Endothelial cell of hepatic sinusoid (primary cell): ENCODE results near the gene TMEM100.

Experiments used
- in situ Hi-C: cut with HindIII; loops from 2 replicates; pipeline ENCODE4 v1.10.0; 2017; ENCODE audit warnings: low sequenced_read_pairs

Gene TMEM100

GRCh38 chr17:55746466-55746865 is 23.8 kb upstream of the TMEM100 start:
- in situ Hi-C loops, result no loop called here

DNA sequence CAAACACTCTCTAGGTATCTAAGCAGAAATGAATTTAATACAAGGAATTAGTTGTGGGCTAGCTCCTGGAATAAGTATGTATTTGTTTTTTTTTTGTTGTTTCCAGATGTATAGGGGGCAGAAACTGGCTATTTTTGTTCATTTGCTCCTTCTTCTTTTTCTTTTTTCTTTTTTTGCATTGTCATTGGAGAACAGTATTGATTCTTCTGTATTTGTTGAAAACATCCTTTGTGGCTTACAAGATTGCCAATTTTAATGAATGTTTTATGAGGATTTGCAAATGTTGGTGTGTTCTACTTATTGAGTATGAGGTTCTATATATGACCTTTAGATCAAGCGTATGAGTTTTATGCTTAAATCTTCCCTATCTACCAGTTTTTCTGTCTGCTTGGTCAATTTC is 22.6 kb upstream of the TMEM100 start:
- in situ Hi-C loops, result no loop called here

DNA sequence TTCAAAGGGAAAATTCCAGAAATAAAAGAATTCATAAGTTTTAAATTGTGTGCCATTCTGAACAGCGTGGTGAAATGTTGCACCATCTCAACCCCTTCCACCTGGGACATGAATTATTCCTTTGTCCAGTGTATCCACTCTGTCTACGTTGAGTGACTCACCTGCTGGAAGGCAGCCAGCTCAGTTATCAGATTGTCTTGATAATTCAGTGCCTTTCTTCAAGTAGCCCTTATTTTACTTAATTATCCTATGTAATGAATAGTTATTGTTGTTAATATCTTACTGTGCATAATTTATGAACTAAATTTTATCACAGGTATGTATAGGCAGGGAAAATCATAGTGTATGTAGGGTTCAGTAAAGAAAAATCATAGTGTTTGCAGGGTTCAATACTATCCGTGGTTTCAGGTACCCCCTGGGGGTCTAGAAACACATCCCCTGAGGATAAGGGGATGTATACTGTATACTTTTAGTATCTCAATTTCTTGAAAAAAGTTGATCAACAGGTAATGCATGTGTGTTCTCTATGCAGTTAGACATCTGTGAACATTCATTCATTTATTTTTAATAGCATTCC is 20.5 kb upstream of the TMEM100 start:
- in situ Hi-C loops, result no loop called here

DNA sequence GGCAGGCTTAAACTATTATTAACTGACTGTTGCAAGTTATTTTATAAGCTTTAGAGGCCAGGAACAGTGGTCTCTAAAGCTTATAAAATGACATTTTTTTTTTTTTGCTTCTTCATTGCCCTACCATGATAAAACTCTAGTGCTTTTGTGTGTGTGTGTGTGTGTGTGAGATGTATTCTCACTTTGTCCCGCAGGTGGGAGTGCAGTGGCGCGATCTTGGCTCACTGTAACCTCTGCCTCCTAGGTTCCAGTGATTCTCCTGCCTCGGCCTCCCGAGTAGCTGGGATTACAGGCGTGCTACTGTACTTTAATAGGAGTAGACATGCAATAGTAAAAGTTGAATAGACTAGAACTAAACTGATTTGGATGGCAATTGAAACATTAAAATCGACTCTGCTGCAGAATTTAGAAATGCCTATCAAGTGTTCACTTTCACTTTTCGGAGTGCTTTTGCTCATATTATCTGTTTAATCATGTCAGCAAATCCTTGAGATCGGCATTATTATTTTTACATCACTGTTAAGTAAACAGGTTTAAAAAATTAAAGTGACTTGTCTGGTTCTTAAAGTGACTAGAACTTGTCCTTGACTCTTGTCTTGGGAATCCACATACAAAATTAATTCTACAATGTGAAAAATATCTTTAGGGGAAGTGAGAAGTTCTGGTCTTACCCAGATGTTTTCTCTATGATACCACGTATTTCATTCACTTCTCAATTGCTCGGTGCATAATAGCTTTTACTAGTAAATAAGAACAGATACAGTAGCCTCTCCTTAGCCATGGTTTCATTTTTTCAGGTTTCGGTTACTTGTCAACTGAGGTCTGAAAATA is 19.8 kb upstream of the TMEM100 start:
- in situ Hi-C loops, result no loop called here

- in situ Hi-C loops, result no loop called here
Observed at GRCh38 chr17:55741356-55741700, 18.7 kb upstream of the TMEM100 start.

DNA sequence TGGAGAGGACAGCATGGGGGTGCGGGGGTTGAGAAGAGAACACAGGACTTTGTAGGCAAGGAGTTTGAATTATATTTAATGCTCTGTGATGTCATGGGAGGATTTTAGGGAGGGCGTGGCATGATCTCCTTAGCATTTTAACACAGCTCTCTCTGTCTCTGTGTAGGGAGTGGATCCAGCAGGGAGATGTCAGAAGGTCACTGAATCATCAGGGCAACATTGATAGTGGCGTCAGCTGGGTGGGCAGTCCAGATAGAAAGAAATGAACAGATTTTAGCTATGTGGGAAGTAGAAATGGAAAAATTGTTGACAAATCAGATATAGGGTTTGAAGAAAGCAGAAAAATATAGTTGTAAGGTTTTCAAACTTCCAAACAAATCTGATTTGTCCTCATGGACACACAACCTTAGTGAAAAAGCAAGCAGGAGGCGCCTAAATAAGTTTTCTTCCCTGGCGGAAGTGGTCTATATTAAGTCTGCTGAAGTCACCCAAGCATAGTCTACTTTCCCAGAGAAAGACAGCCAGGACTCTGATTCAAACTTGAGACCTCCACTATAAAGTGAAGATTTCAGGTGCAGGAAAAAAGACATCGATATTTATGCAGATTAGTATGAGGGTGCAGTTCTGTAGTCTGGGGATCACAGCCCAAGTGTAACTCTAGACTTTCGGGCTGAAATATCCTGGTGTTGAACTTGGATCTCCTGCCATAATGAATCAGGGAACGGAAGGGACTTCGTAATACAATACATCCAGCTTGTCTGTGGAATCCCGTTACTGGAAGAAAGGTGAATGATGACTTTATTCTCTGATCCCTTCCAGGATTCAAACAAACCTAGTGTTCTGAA is 18.1 kb upstream of the TMEM100 start:
- in situ Hi-C loops, result no loop called here

GRCh38 chr17:55737976-55738501 is 15.4 kb upstream of the TMEM100 start:
- in situ Hi-C loops, result no loop called here

GRCh38 chr17:55735731-55736405 is 13.2 kb upstream of the TMEM100 start:
- in situ Hi-C loops, result no loop called here

GRCh38 chr17:55734128-55734781 is 11.6 kb upstream of the TMEM100 start:
- in situ Hi-C loops, result no loop called here

- in situ Hi-C loops, result no loop called here
Observed at GRCh38 chr17:55731586-55732250, 9.1 kb upstream of the TMEM100 start.

- in situ Hi-C loops, result no loop called here
Observed at GRCh38 chr17:55730808-55731207, 8.1 kb upstream of the TMEM100 start.

- in situ Hi-C loops, result no loop called here
Observed at GRCh38 chr17:55730380-55730779, 7.7 kb upstream of the TMEM100 start.

- in situ Hi-C loops, result no loop called here
Observed at GRCh38 chr17:55729484-55729883, 6.8 kb upstream of the TMEM100 start.

DNA sequence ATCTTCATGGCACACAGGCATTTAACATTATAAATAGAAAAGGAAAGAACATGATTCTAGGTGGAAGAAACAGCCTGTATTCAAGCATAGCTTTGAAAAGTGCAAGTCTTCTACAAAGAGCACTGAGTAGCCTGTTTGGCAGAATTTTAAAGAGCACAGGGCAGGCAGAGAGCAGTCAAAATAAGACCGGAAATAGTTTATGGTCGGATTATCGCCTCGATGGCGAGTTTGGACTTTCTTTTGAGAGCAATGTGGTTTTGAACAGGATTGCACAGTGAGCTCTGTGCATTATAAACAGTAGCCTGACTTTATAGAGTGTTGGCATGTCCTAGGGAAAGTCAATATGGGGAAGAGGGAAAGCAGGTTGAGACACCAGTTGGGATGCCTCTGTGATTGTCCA is 6.2 kb upstream of the TMEM100 start:
- in situ Hi-C loops, result no loop called here

- in situ Hi-C loops, result no loop called here
Observed at GRCh38 chr17:55728361-55728760, 5.7 kb upstream of the TMEM100 start.

GRCh38 chr17:55727920-55728319 is 5.3 kb upstream of the TMEM100 start:
- in situ Hi-C loops, result no loop called here

DNA sequence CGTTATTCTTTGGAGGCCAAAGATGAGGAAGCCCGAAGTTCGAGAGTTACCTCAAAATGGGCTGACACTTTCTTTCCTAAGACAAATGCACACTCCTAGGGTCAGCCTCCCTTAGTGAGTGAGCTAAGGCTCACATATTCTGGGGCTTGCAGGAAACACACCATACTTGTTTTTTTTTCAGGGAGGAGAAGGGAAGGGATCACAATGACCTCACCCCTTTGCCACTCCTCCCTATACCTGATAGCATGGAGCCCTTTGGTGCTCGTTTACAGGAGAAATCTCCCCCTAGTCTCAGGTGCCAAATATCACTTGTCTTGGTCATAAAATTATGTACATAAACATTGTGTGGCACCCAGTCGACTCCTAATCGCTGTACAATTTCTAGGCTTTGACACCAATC is 4.6 kb upstream of the TMEM100 start:
- in situ Hi-C loops, result no loop called here

GRCh38 chr17:55726440-55726839 is 3.8 kb upstream of the TMEM100 start:
- in situ Hi-C loops, result no loop called here

DNA sequence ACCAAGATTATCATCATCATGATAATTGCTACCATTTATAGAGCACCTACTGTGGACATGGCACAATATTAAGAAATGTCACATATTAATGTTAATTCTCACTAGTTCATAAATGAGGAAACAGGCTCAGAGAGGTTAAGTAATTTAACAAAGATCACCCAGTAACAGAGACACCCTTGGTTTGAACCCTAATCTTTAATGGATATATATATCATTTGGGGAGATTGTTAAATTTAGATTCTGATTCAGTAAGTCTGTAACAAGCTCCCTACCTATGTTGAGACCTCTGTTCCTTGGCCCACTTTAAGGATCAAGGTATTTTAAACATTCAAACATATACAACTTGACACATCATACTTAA is 804 bp upstream of the TMEM100 start:
- in situ Hi-C loops, result loop anchor here (5.0 kb wide), 1 partner anchor 49 kb away; no protein-coding TSS in a partner anchor
